HepG2 (cell line): ENCODE measurements around the gene GATAD2B. TPM values are rescaled to one million over a fixed set of nuclear protein-coding genes. Genes with fewer than 3 reads are reported as not detected.

Source experiments
- DNMT3B ChIP-seq: conservative IDR thresholded peaks from 2 replicates; pipeline ENCODE4 v1.6.1; 2016; ENCODE audit warnings: missing biosample characterization, control low read depth
- HIVEP1 ChIP-seq: sonication (generic); formaldehyde crosslinking; IDR thresholded peaks from 2 replicates; pipeline ENCODE4 v1.4.0; 2020; ENCODE audit warnings: mild to moderate bottlenecking, missing genetic modification reagents
- HNRNPH1 ChIP-seq: fragments of 200-400 bp; formaldehyde crosslinking; optimal IDR thresholded peaks from 2 replicates; pipeline ENCODE3; 2017; ENCODE audit warnings: mild to moderate bottlenecking, low read depth, low read length
- HNRNPK ChIP-seq: fragments of 200-400 bp; formaldehyde crosslinking; IDR thresholded peaks from 2 replicates; pipeline ENCODE4 v1.6.1; 2018; ENCODE audit warnings: low read length, low read depth, moderate library complexity, mild to moderate bottlenecking; ENCODE audit not compliant: poor library complexity, severe bottlenecking
- HOXA7 ChIP-seq: sonication (generic); formaldehyde crosslinking; IDR thresholded peaks from 2 replicates; pipeline ENCODE4 v1.8.1; 2022; ENCODE audit warnings: mild to moderate bottlenecking, missing genetic modification reagents, moderate library complexity
- KAT2B ChIP-seq: fragments of 150-350 bp; IDR thresholded peaks from 2 replicates; pipeline ENCODE4 v1.6.1; 2014; ENCODE audit warnings: low read depth, low read length, borderline replicate concordance
- KDM5B ChIP-seq: sonication (generic); formaldehyde crosslinking; IDR thresholded peaks from 2 replicates; pipeline ENCODE4 v1.4.0; 2020; ENCODE audit warnings: missing genetic modification reagents, mild to moderate bottlenecking, borderline replicate concordance
- ONECUT2 ChIP-seq: sonication (generic); formaldehyde crosslinking; IDR thresholded peaks from 2 replicates; pipeline ENCODE4 v1.4.0; 2020; ENCODE audit warnings: missing genetic modification reagents
- THYN1 ChIP-seq: sonication (generic); formaldehyde crosslinking; IDR thresholded peaks from 2 replicates; pipeline ENCODE4 v1.8.1; 2023; ENCODE audit warnings: low read depth, mild to moderate bottlenecking, moderate library complexity, missing genetic modification reagents, borderline replicate concordance
- XRCC5 ChIP-seq: fragments of 200-400 bp; formaldehyde crosslinking; optimal IDR thresholded peaks from 2 replicates; pipeline ENCODE3; 2017; ENCODE audit warnings: mild to moderate bottlenecking, low read length
- ZBTB1 ChIP-seq: sonication (generic); formaldehyde crosslinking; IDR thresholded peaks from 2 replicates; pipeline ENCODE4 v1.4.0; 2020; ENCODE audit warnings: missing genetic modification reagents, borderline replicate concordance
- ZBTB42 ChIP-seq: sonication (generic); formaldehyde crosslinking; IDR thresholded peaks from 2 replicates; pipeline ENCODE4 v1.5.0; 2020; ENCODE audit warnings: mild to moderate bottlenecking, missing genetic modification reagents
- ZGPAT ChIP-seq: IDR thresholded peaks from 2 replicates; pipeline ENCODE4 v1.6.1; 2016; ENCODE audit warnings: mild to moderate bottlenecking
- ZKSCAN5 ChIP-seq: sonication (generic); formaldehyde crosslinking; IDR thresholded peaks from 2 replicates; pipeline ENCODE4 v1.5.1; 2020; ENCODE audit warnings: mild to moderate bottlenecking, missing genetic modification reagents
- ZNF20 ChIP-seq: sonication (generic); formaldehyde crosslinking; IDR thresholded peaks from 2 replicates; pipeline ENCODE4 v1.4.0; 2020; ENCODE audit warnings: mild to moderate bottlenecking, moderate library complexity, missing genetic modification reagents
- ZNF264 ChIP-seq: sonication (generic); formaldehyde crosslinking; IDR thresholded peaks from 2 replicates; pipeline ENCODE4 v1.4.0; 2020; ENCODE audit warnings: missing genetic modification reagents
- ZNF318 ChIP-seq: sonication (generic); formaldehyde crosslinking; IDR thresholded peaks from 2 replicates; pipeline ENCODE4 v1.4.0; 2020; ENCODE audit warnings: mild to moderate bottlenecking, missing genetic modification reagents
- ZNF530 ChIP-seq: sonication (generic); formaldehyde crosslinking; IDR thresholded peaks from 2 replicates; pipeline ENCODE4 v1.5.0; 2020; ENCODE audit warnings: low read depth, mild to moderate bottlenecking, missing genetic modification reagents
- ZNF674 ChIP-seq: sonication (generic); formaldehyde crosslinking; IDR thresholded peaks from 2 replicates; pipeline ENCODE4 v1.5.0; 2020; ENCODE audit warnings: low read depth, mild to moderate bottlenecking, missing genetic modification reagents
- ZNF7 ChIP-seq: IDR thresholded peaks from 2 replicates; pipeline ENCODE4 v1.6.1; 2016; ENCODE audit warnings: missing biosample characterization, missing genetic modification reagents
- ZNF777 ChIP-seq: sonication (generic); formaldehyde crosslinking; IDR thresholded peaks from 2 replicates; pipeline ENCODE4 v1.4.0; 2020; ENCODE audit warnings: missing genetic modification reagents
- ZSCAN9 ChIP-seq: IDR thresholded peaks from 2 replicates; pipeline ENCODE4 v1.6.1; 2016; ENCODE audit warnings: borderline replicate concordance
- polyA plus RNA-seq, 8 experiments: library from polyadenylated mRNA; depleted of rRNA in 3 of 8; stranded (reverse) in 7 of 8; unstranded in 1 of 8; fragments of >200 nt; fragmentation: Illumina TruSeq in 4 of 8; extraction: Trizol in 4 of 8; gene quantifications; 2 replicates each; pipeline versions ENCODE4 v1.2.1 to v1.2.3, GENCODE V29; 2011 to 2016; ENCODE audit warnings: low read depth in 4 of 8, missing spikeins in 1 of 8, mixed read lengths in 1 of 8; ENCODE audit not compliant: insufficient read depth in 1 of 8
- total RNA-seq, 5 experiments: library from RNA; depleted of rRNA; stranded (reverse); fragments of >200 nt; fragmentation: Illumina TruSeq; extraction: Trizol; gene quantifications; 2 replicates each; pipeline ENCODE4 v1.2.3, GENCODE V29; 2016; ENCODE audit warnings: low read depth in 1 of 5

The GATAD2B gene
- total and polyA plus RNA-seq, 2 of the 13 experiments (the other 11 are each of a cell fraction or from before 2014, with no cell fraction given): 3.2 to 5.2 TPM

GRCh38 chr1:153958111-153958960, 35.6 kb upstream of the GATAD2B start, which contains the start of gene CRTC2 (continued):
- TF ChIP-seq ZGPAT (no peak; the same call in none of the 2 replicates), KDM5B (CRISPR knock-in tag) (peak; percentile 75; the same call in 1 of the 2 replicates), XRCC5 (peak; percentile 36), HNRNPH1 (no peak), THYN1 (CRISPR knock-in tag) (no peak), KAT2B (no peak), HIVEP1 (CRISPR knock-in tag) (no peak), ZBTB1 (no peak), ZKSCAN5 (CRISPR knock-in tag) (no peak), DNMT3B (CRISPR knock-in tag) (0 out of 2 replicates have a peak, but pooled peaks have one; percentile 37), ZNF530 (no peak), ZSCAN9 (CRISPR knock-in tag) (no peak), HNRNPK (peak; percentile 78), ONECUT2 (no peak), ZNF20 (CRISPR knock-in tag) (no peak), ZNF674 (CRISPR knock-in tag) (no peak), ZNF318 (no peak), ZNF7 (no peak), ZNF777 (CRISPR knock-in tag) (peak; percentile 76), ZNF264 (CRISPR knock-in tag) (no peak), HOXA7 (no peak), ZBTB42 (CRISPR knock-in tag) (0 out of 2 replicates have a peak, but pooled peaks have one; percentile 57)
